GM18508 (cell line): ENCODE measurements around the gene XDH.

Source experiments
- ATAC-seq: cut with Tn5 transposase; IDR thresholded peaks from one replicate; pipeline ENCODE4 v1.9.1; 2021; ENCODE audit warnings: moderate number of reproducible peaks; ENCODE audit not compliant: insufficient read depth, unreplicated experiment

The XDH gene

DNA sequence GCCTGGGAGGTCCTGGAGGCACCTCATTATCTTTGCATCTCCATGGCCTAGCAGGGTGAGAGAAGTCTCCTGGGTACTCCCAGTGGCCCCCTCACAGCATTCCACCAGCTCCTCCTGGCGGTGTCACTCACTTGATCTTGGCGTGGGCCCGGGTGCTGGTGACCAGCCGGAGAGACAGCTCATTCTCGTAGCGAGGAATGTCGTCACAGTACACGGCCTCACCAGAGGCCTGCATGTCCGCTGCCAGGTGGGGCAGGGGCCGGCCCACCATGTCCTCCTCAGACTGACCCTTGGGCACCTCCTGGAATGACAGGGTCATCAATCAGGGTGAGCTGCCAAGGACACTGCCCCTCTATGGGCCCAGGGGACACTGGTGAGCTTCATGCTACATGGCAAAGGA is 42.4 kb downstream of the XDH start:
- ATAC-seq: no peak

DNA sequence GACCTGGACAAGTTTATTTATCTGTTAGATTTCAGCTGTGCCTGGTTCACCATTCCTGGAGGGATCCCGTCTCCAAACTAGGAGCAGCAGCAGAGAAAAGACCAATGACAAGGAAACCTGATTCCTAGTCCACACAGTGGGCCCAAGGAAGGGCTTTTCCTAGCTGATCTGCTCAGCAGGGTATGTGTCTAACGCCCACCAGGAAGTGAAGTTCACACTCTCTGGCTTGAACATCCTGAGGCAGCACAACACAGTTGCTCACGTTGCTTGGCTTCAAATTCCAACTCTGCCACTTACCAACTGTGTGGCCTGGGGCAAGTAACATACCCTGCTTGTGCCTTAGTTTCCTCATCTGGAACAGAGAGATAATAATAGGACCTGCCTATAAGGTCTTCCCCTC is 42.9 kb downstream of the XDH start:
- no peak for ATAC-seq

DNA sequence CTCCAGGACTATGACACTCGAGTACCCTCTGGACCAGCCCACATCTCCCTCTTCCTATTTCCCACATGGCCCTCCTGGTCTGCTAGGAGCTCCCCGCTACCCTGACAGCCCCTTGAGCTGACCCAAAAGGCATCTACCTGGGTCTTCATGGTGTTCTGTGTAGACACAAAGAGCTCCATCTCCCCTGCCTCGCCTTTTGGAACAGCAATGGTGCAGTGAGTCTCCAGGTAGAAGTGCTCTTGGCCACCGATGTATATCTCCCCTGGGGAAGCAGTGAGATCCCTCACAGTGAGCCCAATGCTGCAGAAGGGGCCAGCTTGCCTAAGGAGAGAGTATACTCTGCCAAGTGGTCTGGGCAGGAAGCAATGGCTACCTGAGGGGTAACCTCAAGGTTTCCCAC is 47.8 kb downstream of the XDH start:
- no peak for ATAC-seq

- ATAC-seq: no peak
Observed at GRCh38 chr2:31365834-31366505, 48.6 kb downstream of the XDH start.

DNA sequence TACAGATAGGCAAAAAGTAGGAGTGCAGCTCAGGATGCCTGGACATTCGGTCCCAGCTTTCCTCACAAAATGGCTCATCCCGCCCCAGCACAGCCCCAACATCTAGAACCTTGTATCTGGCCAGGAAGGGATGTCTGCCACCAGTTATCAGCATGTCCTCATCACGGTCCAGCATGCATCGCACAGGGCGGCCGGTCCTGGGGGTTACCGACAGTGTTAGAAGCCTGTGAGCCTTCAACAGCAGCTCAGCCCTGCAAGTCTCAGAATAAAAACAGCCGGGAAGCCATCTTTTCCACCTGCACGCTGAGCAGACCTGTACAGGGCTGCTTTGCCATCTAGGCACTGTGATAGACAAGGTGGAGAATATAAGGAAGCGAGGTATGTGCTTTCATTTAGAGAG is 49.2 kb downstream of the XDH start:
- ATAC-seq: no peak

DNA sequence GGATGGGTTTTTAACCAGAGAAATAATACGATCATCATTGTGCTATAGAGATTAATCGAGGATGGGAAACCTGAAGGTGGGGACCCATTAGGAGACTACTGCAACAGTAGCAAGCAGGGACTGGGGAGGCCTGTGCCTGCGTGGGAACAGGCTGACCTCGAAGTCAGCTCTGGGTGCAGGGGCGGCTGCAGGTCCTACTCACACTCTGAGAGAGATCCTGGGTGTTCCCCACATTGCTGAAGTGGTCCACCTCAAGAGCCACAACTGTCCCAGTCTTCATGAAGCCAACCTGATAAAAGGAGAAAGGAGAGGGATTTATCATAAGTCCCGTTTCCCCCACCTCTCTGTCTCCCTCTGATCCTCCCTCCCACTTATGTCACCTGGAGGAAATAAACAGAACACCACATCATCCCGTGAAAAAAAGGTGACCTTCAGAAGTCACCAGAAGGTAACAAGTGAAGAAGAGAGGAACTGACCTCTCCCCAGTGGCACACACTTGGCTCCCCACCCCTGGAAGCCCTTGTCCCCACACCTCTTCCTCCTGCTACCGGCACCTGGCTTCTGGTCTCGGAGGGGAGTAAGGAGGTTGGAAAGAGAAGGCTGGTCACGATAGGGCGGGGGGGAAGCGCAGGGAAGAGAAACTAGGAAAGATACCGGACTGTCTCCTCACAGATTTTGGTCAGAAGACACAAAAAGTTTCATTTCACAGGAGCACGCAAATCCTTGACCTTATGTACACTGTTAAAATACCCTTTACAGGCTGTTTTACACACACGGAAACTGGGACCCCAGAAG is 50.4 kb downstream of the XDH start:
- ATAC-seq: no peak

DNA sequence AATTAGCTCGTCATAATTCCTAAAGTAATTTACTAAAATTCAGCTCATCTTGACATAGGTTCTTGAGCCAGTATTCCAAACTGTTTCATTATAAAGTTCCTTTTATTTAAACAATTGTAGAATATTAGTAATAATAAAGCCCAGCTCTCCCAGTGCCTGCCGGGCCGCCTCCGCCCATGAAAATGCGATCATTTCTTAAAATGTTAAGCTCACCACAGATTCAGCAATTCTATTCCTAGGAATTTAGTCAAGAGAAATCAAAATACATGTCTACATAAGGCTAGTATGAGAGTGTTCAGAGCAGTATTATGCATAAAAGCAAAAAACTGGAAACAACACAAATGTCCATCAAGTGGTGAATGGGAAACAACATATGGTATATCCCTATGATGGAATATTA is 52.0 kb downstream of the XDH start:
- no peak for ATAC-seq

DNA sequence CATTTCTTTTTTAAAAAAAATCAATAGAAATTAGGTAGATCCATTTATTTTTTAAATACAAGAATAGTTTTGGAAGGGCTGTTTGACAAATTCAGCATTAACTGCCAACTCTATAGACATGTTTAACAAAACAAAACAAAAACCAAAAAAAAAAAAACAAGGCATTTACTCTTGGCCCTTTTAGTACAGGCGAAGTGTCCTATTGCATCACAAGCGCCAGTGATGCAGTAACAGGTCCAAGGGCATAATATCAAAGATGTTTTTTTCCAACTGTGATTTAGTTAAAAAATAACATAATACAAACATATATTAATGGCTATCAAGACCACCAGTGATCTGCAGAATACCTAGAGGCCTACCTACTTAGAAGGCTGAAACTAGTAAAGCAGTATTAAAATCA is 55.3 kb downstream of the XDH start:
- no peak for ATAC-seq

- ATAC-seq: no peak
Observed at GRCh38 chr2:31354837-31355236, 59.7 kb downstream of the XDH start.

GRCh38 chr2:31353179-31353578 is 61.4 kb downstream of the XDH start:
- no peak for ATAC-seq

GRCh38 chr2:31349684-31350083 is 64.9 kb downstream of the XDH start:
- no peak for ATAC-seq

GRCh38 chr2:31349160-31349559 is 65.4 kb downstream of the XDH start:
- no peak for ATAC-seq

- ATAC-seq: no peak
Observed at GRCh38 chr2:31348618-31349017, 65.9 kb downstream of the XDH start.

DNA sequence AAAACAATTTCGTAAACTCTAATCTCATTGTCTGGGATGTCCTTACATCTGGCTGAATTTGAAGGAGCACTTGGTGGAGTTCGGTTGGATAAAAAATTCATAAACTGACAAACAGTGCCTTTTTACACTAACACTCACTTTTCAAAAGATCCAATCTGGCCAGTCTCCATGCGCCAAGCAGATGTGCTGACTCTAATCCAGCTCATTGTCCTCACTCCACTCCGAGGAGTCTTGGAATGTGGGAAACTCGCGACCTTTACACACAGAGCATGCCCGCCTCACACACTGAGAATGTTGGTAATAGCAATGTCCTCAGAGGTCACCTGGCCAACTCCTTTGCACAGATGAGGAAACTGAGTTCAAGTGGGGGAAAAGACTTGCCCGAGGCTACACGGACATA is 66.8 kb downstream of the XDH start:
- ATAC-seq: no peak

DNA sequence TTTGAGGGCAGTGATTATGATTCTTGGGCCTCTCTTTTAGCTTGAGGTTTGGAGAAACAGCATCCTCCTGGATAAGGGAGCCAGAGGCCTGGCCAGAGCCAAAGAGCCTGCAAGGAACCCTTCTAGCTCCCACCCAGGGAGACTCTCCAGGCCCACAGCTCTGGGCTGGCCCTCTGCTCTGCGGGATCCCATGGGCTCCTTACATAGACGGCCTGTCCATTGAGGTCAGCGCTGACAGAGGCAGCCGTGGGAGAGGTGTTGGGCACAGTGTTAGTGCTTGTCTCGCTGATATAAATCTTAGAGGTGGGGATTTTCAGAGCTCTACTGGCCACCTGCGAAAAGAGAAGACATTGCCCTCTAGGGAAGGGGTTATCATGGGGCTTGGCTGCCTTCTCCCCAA is 67.2 kb downstream of the XDH start:
- ATAC-seq: no peak

DNA sequence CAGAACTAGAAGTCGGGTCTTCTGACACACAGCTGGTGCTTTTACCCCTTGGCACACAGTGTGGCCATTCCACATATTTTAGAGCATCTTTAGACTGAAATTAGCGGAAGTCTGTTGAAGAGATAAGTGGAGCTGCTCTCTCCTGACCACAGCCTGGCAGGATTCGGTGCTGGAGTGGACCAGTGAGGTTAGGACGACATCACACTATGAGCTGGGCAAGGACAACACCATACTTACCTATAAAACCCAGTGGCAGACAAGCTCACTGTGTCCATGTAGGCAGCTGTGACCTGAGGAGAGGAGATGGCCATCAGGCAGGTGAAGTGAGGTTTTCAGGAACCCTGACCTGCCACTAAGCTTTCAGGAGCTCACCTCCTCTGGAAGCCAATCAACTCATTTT is 70.1 kb downstream of the XDH start:
- ATAC-seq: no peak

DNA sequence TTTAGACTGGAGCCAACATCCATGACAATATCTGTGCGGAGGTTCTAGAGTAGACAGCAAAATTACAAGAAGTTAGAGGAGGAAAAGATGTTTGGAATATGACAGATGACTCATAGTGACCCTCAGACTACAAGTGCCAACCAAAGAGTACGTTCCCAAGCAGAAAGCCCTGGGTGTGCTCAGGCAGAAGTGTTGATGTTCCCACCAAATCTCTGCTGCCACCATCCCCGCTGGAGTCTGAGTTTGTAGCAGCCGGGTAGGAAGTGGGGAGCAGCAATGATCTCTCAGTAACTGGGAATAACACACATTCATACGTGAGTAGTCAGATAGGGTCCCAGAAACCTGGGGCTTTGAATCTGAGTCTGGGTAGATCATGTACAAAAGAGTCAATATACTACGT is 73.2 kb downstream of the XDH start:
- ATAC-seq: no peak

- ATAC-seq: no peak
Observed at GRCh38 chr2:31339696-31340095, 74.8 kb downstream of the XDH start.

DNA sequence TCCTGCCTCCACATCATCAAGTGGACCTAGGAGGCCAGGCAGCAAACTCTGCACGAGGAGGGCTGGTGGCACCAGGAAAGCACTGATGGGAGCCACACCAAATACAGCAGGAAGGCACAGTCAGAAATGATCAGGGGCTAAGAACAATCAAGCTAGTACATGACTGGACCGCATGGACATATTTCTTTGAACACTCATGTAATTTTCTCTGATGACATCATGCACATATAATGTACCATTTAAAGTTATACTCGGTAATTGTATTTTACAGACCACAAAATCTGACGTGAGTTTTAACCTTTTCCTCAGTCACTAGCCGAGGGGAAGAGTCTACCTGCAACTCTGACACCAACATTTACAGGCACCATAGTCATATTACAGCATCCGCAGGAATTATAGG is 76.7 kb downstream of the XDH start:
- no peak for ATAC-seq

DNA sequence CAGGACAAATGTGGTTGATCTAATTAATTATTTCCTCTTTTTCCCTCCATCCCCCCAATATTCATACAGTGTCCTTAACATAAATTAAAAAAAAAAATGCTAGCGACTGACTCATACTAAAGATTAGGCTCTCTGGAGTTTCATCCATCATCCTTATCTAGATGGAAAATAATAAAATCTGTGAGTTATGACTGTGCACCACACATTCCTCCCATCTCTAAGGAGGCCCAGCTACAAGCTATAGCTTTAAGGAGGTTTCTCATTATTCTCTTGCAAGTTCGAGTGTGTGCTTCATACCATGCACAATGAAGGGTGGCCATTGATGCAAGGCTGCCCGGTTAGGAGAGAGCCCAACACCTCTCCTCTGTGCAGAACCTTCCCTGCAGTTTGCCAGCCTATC is 77.3 kb downstream of the XDH start:
- no peak for ATAC-seq

DNA sequence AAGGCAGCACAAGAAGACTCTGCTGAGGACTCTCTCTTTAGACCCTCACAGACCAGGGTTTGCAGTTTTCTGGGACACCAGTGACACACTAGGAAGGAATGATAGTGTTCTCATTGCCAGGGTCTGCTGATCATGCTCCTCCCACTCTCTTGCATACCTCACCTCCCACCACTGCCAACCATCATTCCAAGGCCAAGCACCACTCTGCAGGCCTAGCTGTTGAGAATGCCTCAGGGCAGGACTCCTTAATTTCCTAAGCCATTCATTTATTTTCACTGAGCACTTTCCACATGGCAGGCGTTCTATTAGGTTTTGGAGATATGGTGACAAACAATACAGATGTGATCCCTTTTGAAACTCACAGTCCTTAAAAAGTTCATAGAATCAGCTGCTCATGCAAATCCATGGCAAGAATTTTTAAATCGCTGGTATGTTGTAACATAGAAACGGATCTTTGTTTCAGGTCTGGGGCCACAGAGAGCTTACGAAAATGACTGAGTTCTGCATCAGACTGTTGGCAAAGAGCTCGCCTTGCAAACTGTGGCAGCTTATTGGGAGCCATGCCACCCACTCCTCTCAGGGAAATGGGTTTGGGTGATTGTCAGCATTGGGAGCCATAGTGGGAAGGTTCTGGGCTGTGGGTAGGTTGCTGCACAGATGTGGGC is 78.5 kb downstream of the XDH start:
- no peak for ATAC-seq
